Calu3 (cell line): ENCODE measurements around the gene ARMH1. TPM values are rescaled to one million over a fixed set of nuclear protein-coding genes. Genes with fewer than 3 reads are reported as not detected.

Experiments used
- BruUV-seq: library from RNA; stranded (reverse); fragments of 400-500 nt; replicated peaks from 2 replicates; lab custom pipeline; 2021; lab: Mats Ljungman, UMichigan
- CTCF ChIA-PET: fragments of 300-600 bp; sonication (Branson Sonifier 250); formaldehyde crosslinking; loops from one replicate; lab custom pipeline; 2022; ENCODE audit warnings: antibody characterized with exemption; lab: Charles Lee
- DNase-seq: peaks from one replicate; pipeline ENCODE4 v3.0.0; 2022
- H3K27ac Mint-ChIP-seq: one replicate; pipeline ENCODE4 v1.8.0; 2022; ENCODE audit warnings: mixed read lengths; ENCODE audit not compliant: unreplicated experiment
- H3K27me3 Mint-ChIP-seq: one replicate; pipeline ENCODE4 v1.8.0; 2022; ENCODE audit warnings: mixed read lengths; ENCODE audit not compliant: unreplicated experiment
- H3K36me3 Mint-ChIP-seq: one replicate; pipeline ENCODE4 v1.8.0; 2022; ENCODE audit warnings: mild to moderate bottlenecking, moderate library complexity, mixed read lengths; ENCODE audit not compliant: insufficient read depth, unreplicated experiment
- H3K4me1 Mint-ChIP-seq: one replicate; pipeline ENCODE4 v1.8.0; 2022; ENCODE audit warnings: mild to moderate bottlenecking, low read depth, mixed read lengths; ENCODE audit not compliant: unreplicated experiment
- H3K4me3 Mint-ChIP-seq: one replicate; pipeline ENCODE4 v1.8.0; 2022; ENCODE audit warnings: mild to moderate bottlenecking, low read depth, moderate library complexity, mixed read lengths; ENCODE audit not compliant: unreplicated experiment
- H3K9me3 Mint-ChIP-seq: one replicate; pipeline ENCODE4 v1.8.0; 2022; ENCODE audit warnings: low read depth, mixed read lengths; ENCODE audit not compliant: unreplicated experiment
- intact Hi-C: fragments of 100-400 bp; cut with micrococcal nuclease; formaldehyde crosslinking; loops from one replicate; pipeline ENCODE4 v1.10.0; 2022; ENCODE audit not compliant: unreplicated experiment
- total RNA-seq: library from RNA; stranded (reverse); gene quantifications from 2 replicates; pipeline ENCODE4 v1.2.3, GENCODE V29; 2022
- TF ChIP-seq, protein P1 (sequence below): fragments of 200-600 bp; IDR thresholded peaks from one replicate; pipeline ENCODE4 v1.8.0; 2022; ENCODE audit warnings: antibody characterized with exemption; ENCODE audit not compliant: unreplicated experiment

ARMH1 gene
- total RNA-seq, 1 experiment from 2014 or later: 5.8 TPM

DNA sequence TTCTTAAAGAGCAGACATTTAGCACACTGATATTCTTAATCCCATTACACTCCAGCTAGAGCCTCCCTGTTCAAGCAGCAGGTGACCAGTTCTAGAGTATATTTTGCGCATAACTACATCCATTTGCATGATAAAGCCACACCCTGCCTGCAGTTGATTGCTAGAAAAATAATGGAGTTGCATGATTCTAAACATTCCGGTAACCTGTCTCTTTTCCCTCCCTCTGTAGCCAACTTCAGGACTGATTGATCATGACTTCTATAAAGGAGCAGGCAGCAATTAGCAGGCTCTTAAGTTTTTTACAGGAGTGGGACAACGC is 14.9 kb downstream of the ARMH1 start:
- intact Hi-C loops: no loop called here

DNA sequence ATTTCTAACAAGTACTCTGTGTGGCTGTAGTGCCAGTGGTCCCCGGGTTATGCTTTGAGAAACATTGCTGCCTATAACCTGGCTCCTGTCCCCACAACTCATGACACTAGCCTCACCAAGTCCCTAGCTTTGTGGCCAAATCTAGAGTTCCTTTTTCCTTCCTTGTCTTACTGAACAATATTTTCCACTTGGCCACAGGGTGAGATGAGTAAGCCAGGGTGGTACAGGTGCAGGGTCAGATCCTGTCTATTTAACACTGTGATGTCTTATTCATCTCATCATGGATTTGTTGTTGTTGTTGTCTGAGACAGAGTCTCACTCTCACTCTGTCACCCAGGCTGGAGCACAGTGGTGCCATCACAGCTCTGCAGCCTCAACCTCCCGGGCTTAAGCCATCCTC is 18.6 kb downstream of the ARMH1 start:
- CTCF ChIA-PET: no interaction called here
- DNase-seq: no peak
- TF ChIP-seq, protein P1, sequence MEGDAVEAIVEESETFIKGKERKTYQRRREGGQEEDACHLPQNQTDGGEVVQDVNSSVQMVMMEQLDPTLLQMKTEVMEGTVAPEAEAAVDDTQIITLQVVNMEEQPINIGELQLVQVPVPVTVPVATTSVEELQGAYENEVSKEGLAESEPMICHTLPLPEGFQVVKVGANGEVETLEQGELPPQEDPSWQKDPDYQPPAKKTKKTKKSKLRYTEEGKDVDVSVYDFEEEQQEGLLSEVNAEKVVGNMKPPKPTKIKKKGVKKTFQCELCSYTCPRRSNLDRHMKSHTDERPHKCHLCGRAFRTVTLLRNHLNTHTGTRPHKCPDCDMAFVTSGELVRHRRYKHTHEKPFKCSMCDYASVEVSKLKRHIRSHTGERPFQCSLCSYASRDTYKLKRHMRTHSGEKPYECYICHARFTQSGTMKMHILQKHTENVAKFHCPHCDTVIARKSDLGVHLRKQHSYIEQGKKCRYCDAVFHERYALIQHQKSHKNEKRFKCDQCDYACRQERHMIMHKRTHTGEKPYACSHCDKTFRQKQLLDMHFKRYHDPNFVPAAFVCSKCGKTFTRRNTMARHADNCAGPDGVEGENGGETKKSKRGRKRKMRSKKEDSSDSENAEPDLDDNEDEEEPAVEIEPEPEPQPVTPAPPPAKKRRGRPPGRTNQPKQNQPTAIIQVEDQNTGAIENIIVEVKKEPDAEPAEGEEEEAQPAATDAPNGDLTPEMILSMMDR: no peak
- Mint-ChIP-seq H3K27ac (no peak overlapping the region), H3K27me3 (no peaks in the 10 kb centered on the region), H3K4me1 (peaks cover 10% of the 10 kb centered on the region), H3K9me3 (no peaks in the 10 kb centered on the region), H3K36me3 (no peaks in the 10 kb centered on the region), H3K4me3 (no peak overlapping the region)
- no TSS peak for BruUV-seq
- intact Hi-C loops: no loop called here

More for the DNA sequence above, 14.9 kb downstream of the ARMH1 start:
- no peaks in the 10 kb centered on the region for H3K9me3 Mint-ChIP-seq
- no peaks in the 10 kb centered on the region for H3K27me3 Mint-ChIP-seq
- no peak overlapping the region for H3K27ac Mint-ChIP-seq
- TF ChIP-seq, protein P1: no peak
- H3K36me3 Mint-ChIP-seq: no peaks in the 10 kb centered on the region
- H3K4me3 Mint-ChIP-seq: no peak overlapping the region
- DNase-seq: no peak
- BruUV-seq: no TSS peak
- peaks cover 10% of the 10 kb centered on the region for H3K4me1 Mint-ChIP-seq
- CTCF ChIA-PET: no interaction called here

DNA sequence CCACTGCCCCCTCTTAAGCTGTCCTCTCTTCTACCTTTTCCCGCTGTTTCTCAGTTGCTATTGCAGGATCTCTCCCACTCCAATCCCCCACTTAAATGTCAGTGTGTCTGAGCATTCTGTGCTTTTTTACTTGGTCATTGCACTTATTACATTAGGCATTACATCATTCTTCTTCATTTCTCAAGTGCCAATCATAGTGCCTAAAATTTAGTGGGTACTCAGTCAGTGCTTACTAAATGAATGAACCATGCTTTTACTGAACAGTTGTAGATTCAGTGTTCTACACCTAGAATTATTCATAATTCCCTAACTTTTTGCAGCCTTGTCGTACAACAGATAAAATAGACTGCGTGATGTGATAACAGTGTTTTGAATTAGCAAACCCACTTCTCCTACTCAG is 19.4 kb downstream of the ARMH1 start:
- TF ChIP-seq, protein P1: no peak
- CTCF ChIA-PET: no interaction called here
- intact Hi-C loops: no loop called here

DNA sequence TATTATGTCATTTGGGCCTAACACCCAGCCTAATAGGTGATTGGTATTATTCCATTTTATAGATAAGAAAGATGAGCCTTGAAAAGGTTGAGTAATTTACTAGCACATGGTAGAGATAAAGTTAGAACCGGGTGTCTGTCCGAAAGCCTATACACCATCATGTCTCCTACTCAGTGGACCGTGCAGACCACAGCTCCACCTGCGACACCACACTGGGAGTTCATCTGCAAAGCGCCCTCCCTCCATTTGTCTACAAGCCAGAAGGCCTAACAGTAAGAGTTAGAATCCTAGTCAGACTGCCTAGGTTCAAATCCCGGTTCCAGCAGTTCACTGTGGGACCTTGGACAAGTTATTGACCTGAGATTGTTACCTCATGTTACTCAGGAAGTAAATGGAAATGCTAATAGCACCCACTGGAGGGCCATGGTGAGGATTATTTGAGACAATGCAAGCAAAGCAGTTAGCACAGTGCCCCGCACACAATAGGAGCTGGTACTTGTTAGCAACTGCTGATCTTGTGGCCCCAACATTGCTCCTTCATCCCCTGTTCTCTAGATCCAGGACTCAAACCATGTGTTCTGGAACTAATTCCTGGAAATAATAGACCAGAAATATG is 20.5 kb downstream of the ARMH1 start:
- no peak overlapping the region for H3K27ac Mint-ChIP-seq
- BruUV-seq: no TSS peak
- CTCF ChIA-PET: no interaction called here
- H3K27me3 Mint-ChIP-seq: no peaks in the 10 kb centered on the region
- intact Hi-C loops: no loop called here
- no peaks in the 10 kb centered on the region for H3K9me3 Mint-ChIP-seq
- no peak overlapping the region for H3K4me3 Mint-ChIP-seq
- no peaks in the 10 kb centered on the region for H3K36me3 Mint-ChIP-seq
- peaks cover 10% of the 10 kb centered on the region for H3K4me1 Mint-ChIP-seq
- DNase-seq: no peak
- TF ChIP-seq, protein P1: no peak

More for the DNA sequence above, 19.4 kb downstream of the ARMH1 start:
- H3K9me3 Mint-ChIP-seq: no peaks in the 10 kb centered on the region
- peaks cover 10% of the 10 kb centered on the region for H3K4me1 Mint-ChIP-seq
- H3K4me3 Mint-ChIP-seq: no peak overlapping the region
- BruUV-seq: no TSS peak
- H3K36me3 Mint-ChIP-seq: no peaks in the 10 kb centered on the region
- no peak for DNase-seq
- H3K27me3 Mint-ChIP-seq: no peaks in the 10 kb centered on the region
- peak overlapping the region; percentile 20 for H3K27ac Mint-ChIP-seq
